Measurements from ENCODE around the gene FRMD3.

DNA sequence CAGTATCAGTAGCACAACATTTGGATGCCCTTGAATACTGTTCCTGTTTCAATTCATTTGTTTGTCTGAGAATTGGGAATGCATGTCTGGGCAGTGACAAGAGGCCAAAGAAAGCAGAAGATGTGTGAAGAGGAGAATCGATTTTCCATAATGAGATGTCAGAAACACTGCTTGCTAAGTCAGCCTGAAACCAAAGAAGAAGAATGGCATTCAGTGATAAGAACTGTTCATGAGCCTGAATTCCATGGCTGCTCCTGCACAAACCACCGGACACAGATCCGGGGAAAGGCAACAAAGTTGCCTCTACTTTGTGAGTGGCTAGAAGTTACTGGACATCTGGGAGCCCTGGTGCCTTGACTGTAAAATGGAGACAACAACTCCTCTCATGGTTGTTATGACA is 268.1 kb downstream of the FRMD3 start:
- TF ChIP-seq CTCF (conservative IDR thresholded peaks at IDR 0.05), result no peak
- no peak for TF ChIP-seq EZH2 (IDR thresholded peaks at IDR 0.05; ENCODE audit: low read depth)
